ENCODE results near the gene PSMD10. TPM values are rescaled to one million over a fixed set of nuclear protein-coding genes. Genes with fewer than 3 reads are reported as not detected.

PSMD10 gene
- total RNA-seq, 1 donor from 2014 or later = 59.7 TPM

GRCh38 chrX:108072746-108073145 lies 18.6 kb downstream of the PSMD10 start:
- DNase-seq (ENCODE audit: low read depth in 2 of 2) = peak in 1 of 2 donors; percentile 12

GRCh38 chrX:108071578-108071977 lies 19.8 kb downstream of the PSMD10 start:
- DNase-seq (ENCODE audit: low read depth in 2 of 2) = no peak

GRCh38 chrX:108070891-108071290 lies 20.5 kb downstream of the PSMD10 start:
- DNase-seq (ENCODE audit: low read depth in 2 of 2) = peak in 1 of 2 donors; percentile 58

GRCh38 chrX:108068121-108068520 lies 23.2 kb downstream of the PSMD10 start:
- DNase-seq (ENCODE audit: low read depth in 2 of 2) = no peak

GRCh38 chrX:108064613-108065012 lies 26.7 kb downstream of the PSMD10 start:
- DNase-seq (ENCODE audit: low read depth in 2 of 2) = no peak

GRCh38 chrX:108064001-108064400 lies 27.3 kb downstream of the PSMD10 start:
- no peak for DNase-seq (ENCODE audit: low read depth in 2 of 2)

GRCh38 chrX:108059801-108060200 lies 31.5 kb downstream of the PSMD10 start:
- DNase-seq (ENCODE audit: low read depth in 2 of 2) = peak in 1 of 2 donors; percentile 3

GRCh38 chrX:108055546-108055945 lies 35.8 kb downstream of the PSMD10 start:
- no peak for DNase-seq (ENCODE audit: low read depth in 2 of 2)

- no peak for DNase-seq (ENCODE audit: low read depth in 2 of 2)
Measured at GRCh38 chrX:108053218-108053617, 38.1 kb downstream of the PSMD10 start.

- no peak for DNase-seq (ENCODE audit: low read depth in 2 of 2)
Measured at GRCh38 chrX:108049649-108050048, 41.7 kb downstream of the PSMD10 start.

GRCh38 chrX:108044554-108045256 lies 46.6 kb downstream of the PSMD10 start, which contains the start of gene VSIG1:
Gene VSIG1, plus strand, starts transcription at chrX:108045065. Its CDS starts 66 bp downstream, at chrX:108045131.
- DNase-seq (ENCODE audit: low read depth in 2 of 2) = no peak

GRCh38 chrX:108036298-108036973 lies 54.9 kb downstream of the PSMD10 start:
- DNase-seq (ENCODE audit: low read depth in 2 of 2) = peak in 1 of 2 donors; percentile 93

GRCh38 chrX:108034725-108035124 lies 56.6 kb downstream of the PSMD10 start:
- DNase-seq (ENCODE audit: low read depth in 2 of 2) = no peak

Other genes starting within 250 kb of the PSMD10 start
- not detected in 2 replicates for gene TEX13B, start 109.2 kb downstream of the PSMD10 start, total RNA-seq
- gene VSIG1, start 46.5 kb downstream of the PSMD10 start, total RNA-seq = 0.13 TPM in 2 replicates
- gene ATG4A, start 236 bp upstream of the PSMD10 start, total RNA-seq = 11.1 and 13.2 TPM in 2 replicates